Measurements from ENCODE around the gene FSTL4. TPM values are rescaled to one million over a fixed set of nuclear protein-coding genes. Genes with fewer than 3 reads are reported as not detected.

FSTL4 gene
- total and polyA plus RNA-seq, 2 experiments from 2014 or later: 0.47 to 0.74 TPM

DNA sequence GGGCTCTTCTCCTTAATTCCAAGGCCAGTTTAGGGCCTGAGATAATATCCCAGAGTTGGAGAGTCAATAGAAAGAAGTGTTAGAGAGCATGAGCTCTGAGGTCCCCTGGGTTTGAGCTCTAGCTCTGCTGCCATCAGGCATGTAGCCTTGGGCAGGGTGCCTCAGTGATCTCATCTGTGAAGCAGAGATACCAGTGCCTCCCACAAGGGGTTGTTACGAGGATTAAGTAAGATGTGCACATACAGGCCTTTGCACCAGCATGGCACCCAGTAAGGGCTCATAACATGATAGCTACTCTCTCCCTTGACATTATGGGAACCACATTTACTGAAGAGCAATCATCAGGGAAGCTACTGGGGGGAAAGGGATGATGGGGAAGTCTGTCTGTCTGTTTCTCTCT lies 294.8 kb downstream of the FSTL4 start:
- no peaks in the 10 kb centered on the region for H3K9me2 ChIP-seq (replicated peaks; ENCODE audit: insufficient read depth)
- WGBS (ENCODE audit: low lambda C conversion rate, missing lambda C conversion rate): 75% methylated on average over 1 of the region's 1 CpG
- TF ChIP-seq EZH2 (IDR thresholded peaks at IDR 0.05; ENCODE audit: borderline replicate concordance): no peak
- TF ChIP-seq, protein P1, sequence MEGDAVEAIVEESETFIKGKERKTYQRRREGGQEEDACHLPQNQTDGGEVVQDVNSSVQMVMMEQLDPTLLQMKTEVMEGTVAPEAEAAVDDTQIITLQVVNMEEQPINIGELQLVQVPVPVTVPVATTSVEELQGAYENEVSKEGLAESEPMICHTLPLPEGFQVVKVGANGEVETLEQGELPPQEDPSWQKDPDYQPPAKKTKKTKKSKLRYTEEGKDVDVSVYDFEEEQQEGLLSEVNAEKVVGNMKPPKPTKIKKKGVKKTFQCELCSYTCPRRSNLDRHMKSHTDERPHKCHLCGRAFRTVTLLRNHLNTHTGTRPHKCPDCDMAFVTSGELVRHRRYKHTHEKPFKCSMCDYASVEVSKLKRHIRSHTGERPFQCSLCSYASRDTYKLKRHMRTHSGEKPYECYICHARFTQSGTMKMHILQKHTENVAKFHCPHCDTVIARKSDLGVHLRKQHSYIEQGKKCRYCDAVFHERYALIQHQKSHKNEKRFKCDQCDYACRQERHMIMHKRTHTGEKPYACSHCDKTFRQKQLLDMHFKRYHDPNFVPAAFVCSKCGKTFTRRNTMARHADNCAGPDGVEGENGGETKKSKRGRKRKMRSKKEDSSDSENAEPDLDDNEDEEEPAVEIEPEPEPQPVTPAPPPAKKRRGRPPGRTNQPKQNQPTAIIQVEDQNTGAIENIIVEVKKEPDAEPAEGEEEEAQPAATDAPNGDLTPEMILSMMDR (IDR thresholded peaks at IDR 0.05; ENCODE audit: poor library complexity): no peak
- no peak overlapping the region for H3K4me2 ChIP-seq
- H2AFZ ChIP-seq: no peak overlapping the region
- no peak overlapping the region for H3K27ac ChIP-seq
- H3K4me3 ChIP-seq: no peak overlapping the region
- no peaks in the 10 kb centered on the region for H3K9me3 ChIP-seq (ENCODE audit: low read depth)
- H3K27me3 ChIP-seq: no peaks in the 10 kb centered on the region
- no peaks in the 10 kb centered on the region for H3K36me3 ChIP-seq (replicated peaks; ENCODE audit: insufficient read depth, low read depth)
- no peaks in the 10 kb centered on the region for H3K79me2 ChIP-seq
- no peak for DNase-seq (ENCODE audit: low spot score)
- H3K4me1 ChIP-seq (ENCODE audit: insufficient read depth): no peaks in the 10 kb centered on the region
- H4K20me1 ChIP-seq (ENCODE audit: insufficient read depth, poor library complexity, severe bottlenecking): no peaks in the 10 kb centered on the region

DNA sequence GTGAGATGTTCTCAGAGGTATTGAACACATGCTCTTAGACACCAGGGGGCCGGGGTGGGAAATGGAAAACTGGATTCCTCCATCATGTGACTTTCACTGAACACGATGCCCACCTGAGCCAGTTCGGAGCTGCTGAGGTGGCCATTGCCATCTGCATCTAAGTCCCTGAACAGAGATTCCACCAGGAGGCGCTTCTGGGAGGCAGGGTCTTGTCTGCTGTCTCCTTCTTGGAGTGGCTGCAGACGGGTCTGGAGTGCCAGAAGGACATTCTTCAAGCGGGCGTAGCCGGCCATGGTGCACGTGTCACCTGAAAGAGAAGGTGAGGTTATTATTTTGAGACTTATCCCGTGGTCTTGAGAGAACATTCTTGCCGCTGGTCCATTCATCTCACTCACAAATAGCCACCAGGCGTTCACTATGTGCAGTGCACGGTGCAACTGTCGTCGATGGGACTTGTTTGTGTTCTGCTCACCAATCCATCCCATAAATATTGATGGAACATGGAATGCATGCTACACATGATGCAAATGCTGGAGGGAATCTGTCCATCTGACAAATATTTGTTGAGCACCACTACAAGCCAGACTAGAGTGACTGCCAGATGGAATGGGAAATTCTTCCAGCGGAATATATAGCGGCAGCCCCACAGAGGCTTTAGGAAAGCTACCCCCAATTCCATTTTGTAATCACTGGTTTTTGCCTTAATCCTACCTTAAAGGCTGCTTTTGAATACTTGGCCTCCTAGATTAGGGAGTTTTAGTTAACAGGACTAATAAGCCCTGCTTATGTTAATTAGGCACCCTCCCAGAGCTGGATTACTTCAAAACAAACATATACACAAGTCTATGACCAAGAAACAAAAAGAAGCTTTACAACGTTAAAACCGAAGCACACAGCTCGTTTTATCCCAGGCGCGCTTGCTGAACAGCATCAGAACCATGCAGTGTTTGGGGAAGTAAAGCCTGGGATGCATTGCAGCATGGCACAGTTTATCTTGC lies 295.7 kb downstream of the FSTL4 start:
- Histone ChIP-seq H3K36me3 (replicated peaks; ENCODE audit: insufficient read depth, low read depth) (no peaks in the 10 kb centered on the region), H3K9me2 (replicated peaks; ENCODE audit: insufficient read depth) (no peaks in the 10 kb centered on the region), H3K4me2 (no peak overlapping the region), H3K27me3 (no peaks in the 10 kb centered on the region), H4K20me1 (ENCODE audit: insufficient read depth, poor library complexity, severe bottlenecking) (no peaks in the 10 kb centered on the region), H3K4me3 (no peak overlapping the region), H3K9me3 (ENCODE audit: low read depth) (no peaks in the 10 kb centered on the region), H3K27ac (no peak overlapping the region), H3K79me2 (no peaks in the 10 kb centered on the region), H2AFZ (no peak overlapping the region), H3K4me1 (ENCODE audit: insufficient read depth) (peaks cover 5% of the 10 kb centered on the region)
- no peak for TF ChIP-seq EZH2phosphoT487 (IDR thresholded peaks at IDR 0.05; ENCODE audit: low read depth, severe bottlenecking, unreplicated experiment)
- TF ChIP-seq, protein P1 (IDR thresholded peaks at IDR 0.05; ENCODE audit: poor library complexity): peak; percentile 29
- peak; percentile 34 for DNase-seq (ENCODE audit: low spot score)
- 66% methylated on average over 22 of the region's 22 CpGs for WGBS (ENCODE audit: low lambda C conversion rate, missing lambda C conversion rate)

DNA sequence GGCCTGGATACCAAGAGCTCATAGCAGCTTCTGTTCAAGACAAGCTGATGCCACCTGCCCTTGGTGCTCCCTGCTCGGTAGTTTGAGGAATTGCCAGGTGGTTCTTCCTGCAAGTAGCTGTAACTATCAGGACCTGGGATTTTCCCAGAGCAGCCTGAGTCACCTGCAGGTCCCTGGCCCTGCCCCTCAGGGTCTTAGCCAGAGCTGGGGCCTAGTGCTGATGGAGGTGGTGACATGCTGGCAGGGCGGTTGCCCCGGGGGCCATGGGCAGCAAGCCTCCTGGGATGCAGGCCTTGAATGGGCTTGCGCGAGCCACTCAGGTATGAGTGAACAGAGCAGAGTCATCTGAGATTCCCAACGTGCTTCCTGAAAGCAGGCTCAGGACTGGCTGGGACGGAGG lies 298.3 kb downstream of the FSTL4 start:
- no peak overlapping the region for H3K4me2 ChIP-seq
- WGBS (ENCODE audit: low lambda C conversion rate, missing lambda C conversion rate): 88% methylated on average over 7 of the region's 7 CpGs
- no peak overlapping the region for H2AFZ ChIP-seq
- TF ChIP-seq, protein P1 (IDR thresholded peaks at IDR 0.05; ENCODE audit: poor library complexity): no peak
- TF ChIP-seq EZH2 (IDR thresholded peaks at IDR 0.05; ENCODE audit: borderline replicate concordance): no peak
- no peak for TF ChIP-seq EZH2phosphoT487 (IDR thresholded peaks at IDR 0.05; ENCODE audit: low read depth, severe bottlenecking, unreplicated experiment)
- H3K4me1 ChIP-seq (ENCODE audit: insufficient read depth): peaks cover 14% of the 10 kb centered on the region
- no peaks in the 10 kb centered on the region for H4K20me1 ChIP-seq (ENCODE audit: insufficient read depth, poor library complexity, severe bottlenecking)
- no peaks in the 10 kb centered on the region for H3K9me3 ChIP-seq (ENCODE audit: low read depth)
- no peak overlapping the region for H3K4me3 ChIP-seq
- H3K36me3 ChIP-seq (replicated peaks; ENCODE audit: insufficient read depth, low read depth): no peaks in the 10 kb centered on the region
- no peaks in the 10 kb centered on the region for H3K79me2 ChIP-seq
- no peak for DNase-seq (ENCODE audit: low spot score)
- H3K9me2 ChIP-seq (replicated peaks; ENCODE audit: insufficient read depth): no peaks in the 10 kb centered on the region
- no peaks in the 10 kb centered on the region for H3K27me3 ChIP-seq
- H3K27ac ChIP-seq: no peak overlapping the region
